ENCODE results near the gene MEST. TPM values are rescaled to one million over a fixed set of nuclear protein-coding genes. Genes with fewer than 3 reads are reported as not detected.
"Not testable (repeated sequence)": the region's sequence is repeated elsewhere in the genome, so short reads cannot be mapped to it uniquely, and the experiment has no call there.

MEST gene
- total and polyA plus RNA-seq, 7 donors = 6.0 to 21.6 (median 9.6) TPM

- no peaks in the 10 kb centered on the region for H3K27me3 ChIP-seq
- TF ChIP-seq POLR2A (IDR thresholded peaks at IDR 0.05) = no peak
- no peak for TF ChIP-seq POLR2AphosphoS5 (IDR thresholded peaks at IDR 0.05)
- no peak for TF ChIP-seq EP300 (IDR thresholded peaks at IDR 0.05)
- TF ChIP-seq CTCF (IDR thresholded peaks at IDR 0.05) = no peak
- DNase-seq = no peak
- no peak overlapping the region for H3K27ac ChIP-seq
- H3K36me3 ChIP-seq = peaks cover 0 to 4% (median 0%) of the 10 kb centered on the region in 4 donors
- H3K9me3 ChIP-seq = no peaks in the 10 kb centered on the region
- intact Hi-C loops (cut with DNase I) = no loop called here
- H3K4me1 ChIP-seq = no peaks in the 10 kb centered on the region
- WGBS, 2 donors = 93 to 94% methylated on average over 5 of the region's 5 CpGs
- no peak overlapping the region for H3K4me3 ChIP-seq
These were observed 32.7 kb downstream of the MEST start for GRCh38 chr7:130524628-130525027.

- H3K4me1 ChIP-seq; DNase-seq; H3K27ac ChIP-seq; intact Hi-C loops (cut with DNase I); H3K27me3 ChIP-seq; H3K4me3 ChIP-seq; H3K9me3 ChIP-seq: not testable (repeated sequence)
- 90 to 91% methylated on average over 17 of the region's 17 CpGs for WGBS, 2 donors
- H3K36me3 ChIP-seq = peaks cover 0 to 14% (median 0%) of the 10 kb centered on the region in 4 donors
These were observed 36.0 kb downstream of the MEST start for GRCh38 chr7:130527752-130528355.

- no peak overlapping the region for H3K4me3 ChIP-seq
- H3K9me3 ChIP-seq = no peaks in the 10 kb centered on the region
- peaks cover 0 to 18% (median 0%) of the 10 kb centered on the region in 4 donors for H3K36me3 ChIP-seq
- no peak for TF ChIP-seq POLR2A (IDR thresholded peaks at IDR 0.05)
- TF ChIP-seq EP300 (IDR thresholded peaks at IDR 0.05) = no peak
- TF ChIP-seq CTCF (IDR thresholded peaks at IDR 0.05) = no peak
- TF ChIP-seq POLR2AphosphoS5 (IDR thresholded peaks at IDR 0.05) = no peak
- intact Hi-C loops (cut with DNase I) = no loop called here
- no peaks in the 10 kb centered on the region for H3K27me3 ChIP-seq
- DNase-seq = no peak
- 97% methylated on average over 2 of the region's 2 CpGs for WGBS, 2 donors
- H3K4me1 ChIP-seq = no peaks in the 10 kb centered on the region
- no peak overlapping the region for H3K27ac ChIP-seq
These were observed 37.5 kb downstream of the MEST start for GRCh38 chr7:130529417-130529816.

- H3K4me3 ChIP-seq; intact Hi-C loops (cut with DNase I); H3K27ac ChIP-seq; H3K4me1 ChIP-seq; H3K9me3 ChIP-seq; DNase-seq; H3K27me3 ChIP-seq: not testable (repeated sequence)
- H3K36me3 ChIP-seq = peaks cover 0 to 10% (median 0%) of the 10 kb centered on the region in 4 donors
- 89 to 90% methylated on average over 6 of the region's 6 CpGs for WGBS, 2 donors
These were observed 46.0 kb downstream of the MEST start for GRCh38 chr7:130537894-130538293.

- H3K9me3 ChIP-seq; H3K4me3 ChIP-seq; H3K4me1 ChIP-seq; H3K27me3 ChIP-seq; H3K27ac ChIP-seq; DNase-seq; intact Hi-C loops (cut with DNase I): not testable (repeated sequence)
- 90 to 94% methylated on average over 7 of the region's 7 CpGs for WGBS, 2 donors
- peaks cover 0 to 12% (median 2%) of the 10 kb centered on the region in 4 donors for H3K36me3 ChIP-seq
These were observed 49.4 kb downstream of the MEST start for GRCh38 chr7:130541287-130541686.

GRCh38 chr7:130542297-130542696 lies 50.4 kb downstream of the MEST start:
- H3K9me3 ChIP-seq; DNase-seq; H3K4me1 ChIP-seq; H3K4me3 ChIP-seq; intact Hi-C loops (cut with DNase I); H3K27ac ChIP-seq; H3K27me3 ChIP-seq: not testable (repeated sequence)
- WGBS, 2 donors = 80 to 88% methylated on average over 4 of the region's 4 CpGs
- H3K36me3 ChIP-seq = peaks cover 0 to 15% (median 2%) of the 10 kb centered on the region in 4 donors

- intact Hi-C loops (cut with DNase I) = no loop called here
- Histone ChIP-seq H3K36me3 (peaks cover 0 to 22% (median 2%) of the 10 kb centered on the region in 4 donors), H3K9me3 (no peaks in the 10 kb centered on the region)
These were observed 51.7 kb downstream of the MEST start for GRCh38 chr7:130543487-130544010.

More at GRCh38 chr7:130543487-130544010, 51.7 kb downstream of the MEST start:
- no peak overlapping the region for H3K27ac ChIP-seq
- DNase-seq = no peak
- no peaks in the 10 kb centered on the region for H3K27me3 ChIP-seq
- WGBS, 2 donors = 93 to 96% methylated on average over 2 of the region's 2 CpGs
- TF ChIP-seq POLR2A (IDR thresholded peaks at IDR 0.05) (no peak), POLR2AphosphoS5 (IDR thresholded peaks at IDR 0.05) (no peak), CTCF (IDR thresholded peaks at IDR 0.05) (no peak), EP300 (IDR thresholded peaks at IDR 0.05) (no peak)
- no peak overlapping the region for H3K4me3 ChIP-seq
- no peaks in the 10 kb centered on the region for H3K4me1 ChIP-seq

Data from sigmoid colon (tissue), 7 donors.